ENCODE data around the gene FBXO2.

FBXO2 gene, protein sequence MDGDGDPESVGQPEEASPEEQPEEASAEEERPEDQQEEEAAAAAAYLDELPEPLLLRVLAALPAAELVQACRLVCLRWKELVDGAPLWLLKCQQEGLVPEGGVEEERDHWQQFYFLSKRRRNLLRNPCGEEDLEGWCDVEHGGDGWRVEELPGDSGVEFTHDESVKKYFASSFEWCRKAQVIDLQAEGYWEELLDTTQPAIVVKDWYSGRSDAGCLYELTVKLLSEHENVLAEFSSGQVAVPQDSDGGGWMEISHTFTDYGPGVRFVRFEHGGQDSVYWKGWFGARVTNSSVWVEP

GRCh38 chr1:11654137-11654938 lies at the start of gene FBXO2, which contains the start of gene FBXO44:
Gene FBXO2, minus strand, starts transcription at chr1:11654429. Its CDS starts 89 bp downstream, at chr1:11654340.
Gene FBXO44, plus strand, starts transcription at chr1:11654877. Its CDS starts 959 bp downstream, at chr1:11655836.
- TF ChIP-seq, protein P1, sequence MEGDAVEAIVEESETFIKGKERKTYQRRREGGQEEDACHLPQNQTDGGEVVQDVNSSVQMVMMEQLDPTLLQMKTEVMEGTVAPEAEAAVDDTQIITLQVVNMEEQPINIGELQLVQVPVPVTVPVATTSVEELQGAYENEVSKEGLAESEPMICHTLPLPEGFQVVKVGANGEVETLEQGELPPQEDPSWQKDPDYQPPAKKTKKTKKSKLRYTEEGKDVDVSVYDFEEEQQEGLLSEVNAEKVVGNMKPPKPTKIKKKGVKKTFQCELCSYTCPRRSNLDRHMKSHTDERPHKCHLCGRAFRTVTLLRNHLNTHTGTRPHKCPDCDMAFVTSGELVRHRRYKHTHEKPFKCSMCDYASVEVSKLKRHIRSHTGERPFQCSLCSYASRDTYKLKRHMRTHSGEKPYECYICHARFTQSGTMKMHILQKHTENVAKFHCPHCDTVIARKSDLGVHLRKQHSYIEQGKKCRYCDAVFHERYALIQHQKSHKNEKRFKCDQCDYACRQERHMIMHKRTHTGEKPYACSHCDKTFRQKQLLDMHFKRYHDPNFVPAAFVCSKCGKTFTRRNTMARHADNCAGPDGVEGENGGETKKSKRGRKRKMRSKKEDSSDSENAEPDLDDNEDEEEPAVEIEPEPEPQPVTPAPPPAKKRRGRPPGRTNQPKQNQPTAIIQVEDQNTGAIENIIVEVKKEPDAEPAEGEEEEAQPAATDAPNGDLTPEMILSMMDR (IDR thresholded peaks at IDR 0.05; ENCODE audit: control insufficient read depth, extremely low read depth, insufficient read depth) = no peak
- peak within 1 kb of the TSS; percentile 67 for H3K4me3 ChIP-seq (ENCODE audit: low read depth, low read length)
- no peak for DNase-seq (ENCODE audit: low read depth)

GRCh38 chr1:11703357-11704193 lies 49.3 kb upstream of the FBXO2 start:
- DNase-seq (ENCODE audit: low read depth) = no peak
- no peak overlapping the region for H3K4me3 ChIP-seq (ENCODE audit: low read depth, low read length)
- TF ChIP-seq, protein P1 (IDR thresholded peaks at IDR 0.05; ENCODE audit: control insufficient read depth, extremely low read depth, insufficient read depth) = no peak

DNA sequence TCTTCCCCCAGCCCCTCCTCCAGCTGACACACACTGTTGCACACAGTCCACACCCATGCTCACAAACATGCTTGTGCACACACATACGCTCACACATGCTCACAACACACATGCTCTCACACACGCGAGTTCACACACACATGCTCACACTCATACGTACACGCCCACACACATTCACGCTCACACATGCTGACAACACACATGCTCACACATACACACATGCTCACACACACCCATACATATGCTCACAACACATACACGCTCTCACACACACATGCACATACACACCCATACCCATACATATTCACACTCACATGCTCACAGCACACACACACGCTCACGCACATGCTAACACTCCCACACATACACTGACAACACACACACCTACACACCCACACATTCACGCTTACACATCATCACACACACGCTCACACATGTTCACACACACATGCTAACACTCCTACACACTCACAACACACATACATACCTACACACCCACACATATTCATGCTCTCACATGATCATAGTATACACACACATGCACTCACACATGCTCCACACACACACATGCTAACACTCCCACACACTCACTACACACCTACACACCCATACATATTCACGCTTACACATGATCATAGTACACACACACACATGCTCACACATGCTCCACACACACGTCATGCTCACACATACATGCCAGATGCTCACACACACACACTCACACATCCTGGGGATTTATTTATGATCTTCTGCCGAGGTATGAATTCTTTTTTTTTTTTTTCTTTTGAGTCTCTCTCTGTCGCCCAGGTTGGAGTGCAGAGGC lies 48.0 kb upstream of the FBXO2 start:
- no peak overlapping the region for H3K4me3 ChIP-seq (ENCODE audit: low read depth, low read length)
- TF ChIP-seq, protein P1 (IDR thresholded peaks at IDR 0.05; ENCODE audit: control insufficient read depth, extremely low read depth, insufficient read depth) = no peak

GRCh38 chr1:11701551-11701961 lies 47.3 kb upstream of the FBXO2 start:
- H3K4me3 ChIP-seq (ENCODE audit: low read depth, low read length) = no peak overlapping the region
- DNase-seq (ENCODE audit: low read depth) = no peak
- TF ChIP-seq, protein P1 (IDR thresholded peaks at IDR 0.05; ENCODE audit: control insufficient read depth, extremely low read depth, insufficient read depth) = no peak

More for the DNA sequence above, 48.0 kb upstream of the FBXO2 start:
- no peak for DNase-seq (ENCODE audit: low read depth)

GRCh38 chr1:11700601-11701467 lies 46.6 kb upstream of the FBXO2 start:
- TF ChIP-seq, protein P1 (IDR thresholded peaks at IDR 0.05; ENCODE audit: control insufficient read depth, extremely low read depth, insufficient read depth) = no peak
- H3K4me3 ChIP-seq (ENCODE audit: low read depth, low read length) = no peak overlapping the region
- DNase-seq (ENCODE audit: low read depth) = no peak

Data from LNCaP clone FGC (cell line).